Right atrium auricular region (tissue), 2 donors: ENCODE measurements around the gene MAPK8IP3. TPM values are rescaled to one million over a fixed set of nuclear protein-coding genes. Genes with fewer than 3 reads are reported as not detected.

Source experiments
- DNase-seq: peaks from one replicate; pipeline ENCODE4 v3.0.0-alpha.2; 2019; ENCODE audit warnings: low spot score
- H3K27ac ChIP-seq, 2 donors: fragments of 200-600 bp; sonication (generic); 1 replicate in 1 of 2; 2 replicates in 1 of 2; pipeline ENCODE4 v1.5.1; 2016 to 2019
- H3K27me3 ChIP-seq, 2 donors: fragments of 200-600 bp; sonication (generic); one replicate each; pipeline versions ENCODE4 v1.5.1 to v1.6.0; 2017 to 2019
- H3K36me3 ChIP-seq: fragments of 200-600 bp; sonication (generic); one replicate; pipeline ENCODE4 v1.5.1; 2016
- H3K4me1 ChIP-seq, 2 donors: fragments of 200-600 bp; sonication (generic); one replicate each; pipeline versions ENCODE4 v1.5.1 to v1.6.0; 2017 to 2019
- H3K4me3 ChIP-seq, 2 donors: fragments of 200-600 bp; sonication (generic); 1 replicate in 1 of 2; 2 replicates in 1 of 2; pipeline ENCODE4 v1.5.1; 2017 to 2019; ENCODE audit warnings: mild to moderate bottlenecking in 1 of 2, moderate library complexity in 1 of 2
- H3K9me3 ChIP-seq, 2 donors: fragments of 200-600 bp; sonication (generic); one replicate each; pipeline ENCODE4 v1.5.1; 2019
- CTCF ChIP-seq, 2 donors: fragments of 200-600 bp; sonication (generic); IDR thresholded peaks; one replicate each; pipeline ENCODE4 v1.5.1; 2019; ENCODE audit warnings: antibody characterized with exemption in 2 of 2
- total RNA-seq, 2 donors: library from RNA; depleted of rRNA; stranded (reverse); fragments of >200 nt; gene quantifications; one replicate each; pipeline ENCODE4 v1.1.0, GENCODE V29; 2016

Gene MAPK8IP3
- total RNA-seq, 2 donors from 2014 or later: 43.1 to 43.3 TPM

- Histone ChIP-seq H3K9me3 (no peaks in the 10 kb centered on the region), H3K27me3 (no peaks in the 10 kb centered on the region), H3K4me1 (peaks cover 0 to 45% of the 10 kb centered on the region in 2 donors), H3K4me3 (no peak overlapping the region), H3K36me3 (peaks cover 37% of the 10 kb centered on the region), H3K27ac (no peak overlapping the region)
- DNase-seq: no peak
- TF ChIP-seq CTCF (IDR thresholded peaks at IDR 0.05): no peak
Measured at GRCh38 chr16:1776672-1776955, 70.6 kb downstream of the MAPK8IP3 start.

- no peak overlapping the region for H3K27ac ChIP-seq
- no peak for TF ChIP-seq CTCF (IDR thresholded peaks at IDR 0.05)
- no peak for DNase-seq
- H3K4me1 ChIP-seq: peaks cover 0 to 44% of the 10 kb centered on the region in 2 donors
- no peak overlapping the region for H3K4me3 ChIP-seq
- H3K27me3 ChIP-seq: no peaks in the 10 kb centered on the region
- peaks cover 37% of the 10 kb centered on the region for H3K36me3 ChIP-seq
- H3K9me3 ChIP-seq: no peaks in the 10 kb centered on the region
Measured at GRCh38 chr16:1776991-1777374, 71.0 kb downstream of the MAPK8IP3 start.

GRCh38 chr16:1777375-1778199, 71.6 kb downstream of the MAPK8IP3 start:
- H3K27me3 ChIP-seq: no peaks in the 10 kb centered on the region
- no peak for DNase-seq
- no peak overlapping the region for H3K27ac ChIP-seq
- TF ChIP-seq CTCF (IDR thresholded peaks at IDR 0.05): no peak
- peaks cover 37% of the 10 kb centered on the region for H3K36me3 ChIP-seq
- peaks cover 0 to 38% of the 10 kb centered on the region in 2 donors for H3K4me1 ChIP-seq
- no peak overlapping the region for H3K4me3 ChIP-seq
- H3K9me3 ChIP-seq: no peaks in the 10 kb centered on the region

GRCh38 chr16:1778200-1779179, 72.5 kb downstream of the MAPK8IP3 start:
- Histone ChIP-seq H3K27me3 (no peaks in the 10 kb centered on the region), H3K4me1 (peaks cover 0 to 40% of the 10 kb centered on the region in 2 donors), H3K36me3 (peaks cover 37% of the 10 kb centered on the region), H3K9me3 (no peaks in the 10 kb centered on the region), H3K4me3 (no peak overlapping the region), H3K27ac (no peak overlapping the region)
- TF ChIP-seq CTCF (IDR thresholded peaks at IDR 0.05): no peak
- no peak for DNase-seq

GRCh38 chr16:1779234-1779701, 73.3 kb downstream of the MAPK8IP3 start:
- Histone ChIP-seq H3K9me3 (no peaks in the 10 kb centered on the region), H3K4me1 (peaks cover 0 to 40% of the 10 kb centered on the region in 2 donors), H3K36me3 (peaks cover 37% of the 10 kb centered on the region), H3K4me3 (no peak overlapping the region), H3K27me3 (no peaks in the 10 kb centered on the region), H3K27ac (no peak overlapping the region)
- DNase-seq: no peak
- TF ChIP-seq CTCF (IDR thresholded peaks at IDR 0.05): no peak
